ENCODE results near the gene HMCN2.

The HMCN2 gene

GRCh38 chr9:130291474-130291873, 25.9 kb downstream of the HMCN2 start:
- no peak for DNase-seq (ENCODE audit: low read depth)
- no peak for TF ChIP-seq CTCF (conservative IDR thresholded peaks at IDR 0.05; ENCODE audit: low read depth, low read length)
- no peak overlapping the region for H3K4me3 ChIP-seq (ENCODE audit: low read length)

- TF ChIP-seq CTCF (conservative IDR thresholded peaks at IDR 0.05; ENCODE audit: low read depth, low read length): no peak
- no peak for DNase-seq (ENCODE audit: low read depth)
These were observed 26.5 kb downstream of the HMCN2 start for GRCh38 chr9:130292106-130292505.

GRCh38 chr9:130294664-130295063, 29.1 kb downstream of the HMCN2 start:
- H3K4me3 ChIP-seq (ENCODE audit: low read length): no peak overlapping the region
- no peak for DNase-seq (ENCODE audit: low read depth)
- no peak for TF ChIP-seq CTCF (conservative IDR thresholded peaks at IDR 0.05; ENCODE audit: low read depth, low read length)

More at GRCh38 chr9:130292106-130292505, 26.5 kb downstream of the HMCN2 start:
- no peak overlapping the region for H3K4me3 ChIP-seq (ENCODE audit: low read length)

GRCh38 chr9:130295431-130295830, 29.9 kb downstream of the HMCN2 start:
- H3K4me3 ChIP-seq (ENCODE audit: low read length): no peak overlapping the region
- DNase-seq (ENCODE audit: low read depth): no peak
- TF ChIP-seq CTCF (conservative IDR thresholded peaks at IDR 0.05; ENCODE audit: low read depth, low read length): no peak

DNA sequence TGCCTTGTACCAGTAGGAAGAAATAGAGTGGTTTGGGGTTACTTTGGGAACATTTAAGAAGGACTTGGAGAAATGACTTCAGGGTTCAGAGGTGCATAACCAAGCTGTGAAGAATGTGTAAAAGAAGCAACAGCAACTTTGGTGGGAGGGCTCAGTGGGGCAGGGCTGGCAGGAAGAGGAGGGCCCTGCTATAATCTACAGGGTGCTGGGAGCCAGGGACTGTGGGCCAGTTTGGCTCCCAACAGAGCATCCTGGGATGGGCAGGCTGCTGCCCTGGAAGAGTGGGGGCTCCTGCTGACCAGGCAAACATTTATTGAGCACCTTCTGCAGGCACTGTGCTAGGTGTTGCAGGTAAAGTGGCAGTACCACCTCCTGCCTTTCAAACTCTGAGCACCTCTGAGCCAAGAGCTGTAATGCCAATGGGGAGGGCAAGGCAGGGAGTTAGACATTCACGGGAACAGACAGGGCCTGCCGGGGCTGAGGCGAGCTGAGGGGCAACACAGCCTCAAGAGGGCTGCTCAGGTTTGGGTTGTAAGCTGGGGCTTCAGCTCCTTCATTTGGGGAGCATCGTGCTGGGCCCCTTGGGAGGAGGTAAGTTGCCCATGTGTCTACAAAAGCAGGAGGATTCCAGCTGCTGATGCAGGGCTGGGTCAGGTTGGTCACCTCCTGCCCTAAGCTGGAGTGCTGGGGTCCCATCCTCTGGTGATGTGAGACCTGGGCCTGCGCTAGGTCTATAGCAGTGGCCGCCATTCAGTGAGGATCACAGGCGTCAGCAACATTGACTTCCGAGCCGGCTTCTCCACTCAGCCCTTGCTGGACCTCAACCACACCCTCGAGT, 30.6 kb downstream of the HMCN2 start:
- H3K4me3 ChIP-seq (ENCODE audit: low read length): no peak overlapping the region
- DNase-seq (ENCODE audit: low read depth): no peak
- TF ChIP-seq CTCF (conservative IDR thresholded peaks at IDR 0.05; ENCODE audit: low read depth, low read length): no peak

GRCh38 chr9:130296783-130297055, 31.2 kb downstream of the HMCN2 start:
- DNase-seq (ENCODE audit: low read depth): no peak
- TF ChIP-seq CTCF (conservative IDR thresholded peaks at IDR 0.05; ENCODE audit: low read depth, low read length): no peak

GRCh38 chr9:130297371-130297770, 31.8 kb downstream of the HMCN2 start:
- no peak overlapping the region for H3K4me3 ChIP-seq (ENCODE audit: low read length)
- no peak for TF ChIP-seq CTCF (conservative IDR thresholded peaks at IDR 0.05; ENCODE audit: low read depth, low read length)
- DNase-seq (ENCODE audit: low read depth): no peak

More at GRCh38 chr9:130296783-130297055, 31.2 kb downstream of the HMCN2 start:
- no peak overlapping the region for H3K4me3 ChIP-seq (ENCODE audit: low read length)

All from retinal pigment epithelial cell (primary cell).